CD1c-positive myeloid dendritic cell (primary cell): Measurements from ENCODE around the gene ARMC9.
"Not testable (repeated sequence)": the region's sequence is repeated elsewhere in the genome, so short reads cannot be mapped to it uniquely, and the experiment has no call there.

Experiments
- DNase-seq: peaks from one replicate; pipeline ENCODE4 v3.0.0-alpha.2; 2016; ENCODE audit errors: extremely low spot score

The ARMC9 gene

GRCh38 chr2:231286964-231287363, 88.5 kb downstream of the ARMC9 start:
- DNase-seq: no peak

- no peak for DNase-seq
Measured at GRCh38 chr2:231287696-231288095, 89.3 kb downstream of the ARMC9 start.

GRCh38 chr2:231288590-231288989, 90.2 kb downstream of the ARMC9 start:
- no peak for DNase-seq

- peak; percentile 18 for DNase-seq
Measured at GRCh38 chr2:231290321-231291015, 92.0 kb downstream of the ARMC9 start.

DNA sequence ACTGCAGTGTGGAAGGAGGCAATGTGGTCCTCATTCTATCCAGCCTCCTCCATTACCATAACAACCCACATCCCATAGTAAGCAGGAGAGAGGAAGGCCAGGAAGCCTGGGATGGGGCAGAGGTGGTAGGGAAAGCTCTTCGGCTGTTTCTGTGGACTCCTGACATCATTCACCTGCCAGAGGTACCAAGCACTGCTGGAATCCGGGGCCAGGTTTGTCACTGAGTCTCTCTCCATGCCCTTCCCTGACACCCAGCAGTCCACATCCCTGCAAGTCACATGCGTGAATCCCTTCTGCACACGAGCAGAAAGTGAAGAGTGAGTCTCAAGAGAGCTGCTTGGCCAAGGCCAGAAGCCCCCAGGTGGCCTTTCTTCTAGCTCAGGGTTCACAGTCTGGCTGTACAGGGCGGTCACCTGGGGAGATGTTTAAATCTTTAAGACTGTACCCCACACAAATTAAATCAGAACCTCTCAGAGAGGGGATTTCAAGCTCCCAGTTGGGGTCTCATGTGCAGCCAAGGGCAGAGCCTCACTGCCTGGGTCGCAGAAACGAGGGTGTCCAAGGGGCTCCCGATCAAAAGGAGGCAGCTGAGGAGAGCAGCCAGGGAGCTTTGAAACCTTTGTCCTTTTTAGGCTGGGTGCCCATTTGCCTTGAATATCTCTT, 94.2 kb downstream of the ARMC9 start:
- DNase-seq: no peak

DNA sequence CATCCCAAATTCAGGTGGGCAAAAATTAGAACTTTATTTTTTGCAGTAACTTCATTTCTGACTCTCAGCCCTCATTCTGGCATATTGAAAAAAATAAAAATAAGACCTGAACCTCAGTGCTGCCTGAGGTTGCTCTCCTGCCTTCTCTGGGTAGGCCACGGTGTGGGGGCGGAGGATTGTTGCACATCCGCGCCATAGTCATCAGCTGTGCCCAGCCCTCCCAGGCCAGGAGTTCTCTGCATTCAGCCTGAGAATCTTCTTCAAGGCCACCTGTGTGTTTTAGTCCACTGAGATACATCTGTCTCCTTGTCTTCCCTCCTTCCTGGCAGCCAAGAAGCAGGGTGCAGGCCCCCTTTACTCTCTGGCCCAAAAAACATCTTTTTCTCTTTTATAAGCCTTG, 94.7 kb downstream of the ARMC9 start:
- DNase-seq: no peak

DNA sequence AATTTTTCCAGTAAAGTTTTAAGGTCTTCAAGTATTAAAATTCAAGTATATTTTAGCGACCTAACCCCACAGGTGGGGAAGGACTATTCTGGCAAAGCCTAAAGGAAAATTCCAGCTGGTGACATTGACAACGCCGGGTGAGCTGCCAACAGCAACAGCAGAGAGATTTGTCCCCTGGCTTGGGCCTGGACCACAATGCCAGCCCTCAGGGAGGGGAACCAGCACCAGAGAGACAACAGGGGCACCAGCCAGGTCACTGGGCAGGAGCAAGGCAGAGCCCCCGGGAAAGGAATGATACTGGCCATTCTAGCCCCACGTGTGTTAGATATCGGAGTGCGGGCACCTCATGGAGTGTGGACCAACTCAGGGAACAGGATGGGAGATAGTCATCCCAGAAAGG, 95.7 kb downstream of the ARMC9 start:
- no peak for DNase-seq

- DNase-seq: peak; percentile 32
Measured at GRCh38 chr2:231294571-231295362, 96.3 kb downstream of the ARMC9 start.

DNA sequence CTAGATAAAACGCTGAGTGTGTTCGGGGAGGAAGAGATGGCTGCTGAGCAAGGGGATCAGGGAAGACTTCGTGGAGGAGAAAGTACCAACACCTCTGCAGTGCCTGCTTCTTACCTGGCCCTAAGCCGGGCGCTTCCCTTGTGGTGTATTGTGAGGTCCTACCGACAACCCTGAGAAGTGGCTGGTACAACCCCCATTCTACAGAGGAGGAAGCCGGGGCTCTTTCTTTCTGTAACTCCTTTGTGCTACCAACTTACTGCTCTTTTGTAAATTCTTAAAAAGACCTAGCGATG, 96.9 kb downstream of the ARMC9 start:
- DNase-seq: no peak

- DNase-seq: no peak
Measured at GRCh38 chr2:231296401-231296974, 98.1 kb downstream of the ARMC9 start.

DNA sequence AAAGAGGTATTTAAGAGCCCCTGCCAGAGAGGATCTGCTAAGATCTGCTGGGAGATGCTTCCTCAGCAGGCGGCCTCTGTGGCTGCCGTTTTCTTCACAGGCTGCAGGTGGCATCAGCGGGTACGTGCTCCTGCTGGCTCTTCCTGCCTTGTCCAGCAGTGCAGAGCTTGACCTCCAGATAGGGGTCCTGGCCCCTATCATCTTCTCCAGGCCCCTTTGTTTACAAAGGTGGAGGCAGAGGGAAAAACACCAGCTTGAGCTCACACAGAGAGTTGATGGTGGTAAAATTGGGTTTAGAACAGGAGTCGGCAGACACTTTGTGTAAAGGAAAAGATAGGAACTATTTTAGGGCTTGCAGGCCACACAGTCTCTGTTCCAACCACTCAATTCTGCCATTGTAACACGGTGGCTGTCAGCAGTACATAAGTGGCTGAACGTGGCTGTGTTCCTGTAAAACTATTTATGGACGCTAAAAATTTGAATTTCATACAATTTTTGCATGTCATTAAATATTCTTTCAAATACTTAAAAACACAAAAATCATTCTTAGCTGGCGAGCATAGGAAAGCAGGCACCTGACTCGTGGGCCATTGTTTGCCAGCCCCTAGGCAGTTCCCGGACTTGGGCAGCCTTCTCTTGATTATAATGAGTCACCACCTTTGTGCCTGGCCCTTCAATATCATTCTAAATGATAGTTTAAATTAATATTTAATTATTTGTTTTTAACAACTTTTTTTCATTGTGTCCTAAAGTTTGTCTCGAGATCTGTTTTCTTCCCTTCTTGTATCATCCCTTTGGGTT, 98.9 kb downstream of the ARMC9 start:
- peak; percentile 70 for DNase-seq

DNA sequence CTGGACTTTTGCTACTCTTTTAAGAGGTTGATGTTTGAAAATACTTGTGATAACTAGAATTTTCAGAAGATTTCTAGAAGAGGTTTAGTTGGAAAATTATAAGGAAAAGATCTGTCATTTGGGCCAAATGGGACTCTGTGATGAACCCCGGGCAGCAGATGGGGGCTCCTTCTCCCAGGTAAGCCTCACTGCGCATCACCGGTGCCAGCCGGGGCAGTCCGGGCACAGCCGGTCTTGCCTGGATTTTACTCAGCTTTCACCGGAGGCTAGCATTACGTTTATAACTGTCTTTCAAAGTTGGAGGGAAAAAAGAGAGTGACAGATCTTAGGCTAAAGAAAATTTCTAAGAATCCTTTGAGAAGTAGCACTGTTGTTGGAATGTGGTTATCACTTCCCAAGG, 99.7 kb downstream of the ARMC9 start:
- DNase-seq: no peak

GRCh38 chr2:231299267-231299666, 100.8 kb downstream of the ARMC9 start:
- peak; percentile 87 for DNase-seq

DNA sequence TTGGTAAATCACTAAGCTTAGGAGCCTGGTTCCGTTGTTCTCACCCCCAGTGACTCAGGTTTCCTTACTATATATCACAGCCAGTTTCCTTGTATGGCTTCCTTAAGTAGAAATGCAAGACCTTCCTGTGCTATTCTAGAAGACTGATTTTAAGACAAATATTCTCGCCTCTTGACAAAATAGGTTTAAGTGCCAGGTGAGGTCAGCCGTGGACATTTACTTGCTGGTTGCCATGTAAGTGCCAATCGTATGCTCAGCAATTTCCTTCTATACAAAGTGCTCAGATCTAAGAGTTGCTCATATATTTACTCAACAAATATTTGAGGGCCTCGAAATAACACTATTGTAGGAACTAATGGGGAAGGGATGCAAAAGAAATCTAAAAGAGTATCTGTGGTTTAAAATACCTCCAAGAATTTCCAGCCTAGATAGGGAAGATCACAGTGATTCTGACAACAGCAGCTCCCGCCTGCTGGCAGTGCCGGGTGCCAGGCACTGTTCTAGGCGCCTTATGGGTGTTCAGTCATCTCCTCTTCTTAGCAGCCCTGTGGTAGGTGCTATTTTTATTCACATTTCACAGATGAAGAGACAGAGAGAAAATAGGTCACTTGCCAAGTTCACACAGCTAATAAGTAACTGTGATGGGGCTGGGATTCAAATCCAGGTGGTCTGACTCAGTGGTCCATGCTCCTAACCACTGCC, 101.7 kb downstream of the ARMC9 start:
- peak; percentile 63 for DNase-seq

GRCh38 chr2:231300722-231301076, 102.3 kb downstream of the ARMC9 start:
- peak; percentile 41 for DNase-seq

- DNase-seq: not testable (repeated sequence)
Measured at GRCh38 chr2:231304259-231304658, 105.8 kb downstream of the ARMC9 start.

GRCh38 chr2:231305221-231305620, 106.8 kb downstream of the ARMC9 start:
- no peak for DNase-seq

- DNase-seq: no peak
Measured at GRCh38 chr2:231306791-231307393, 108.5 kb downstream of the ARMC9 start.

DNA sequence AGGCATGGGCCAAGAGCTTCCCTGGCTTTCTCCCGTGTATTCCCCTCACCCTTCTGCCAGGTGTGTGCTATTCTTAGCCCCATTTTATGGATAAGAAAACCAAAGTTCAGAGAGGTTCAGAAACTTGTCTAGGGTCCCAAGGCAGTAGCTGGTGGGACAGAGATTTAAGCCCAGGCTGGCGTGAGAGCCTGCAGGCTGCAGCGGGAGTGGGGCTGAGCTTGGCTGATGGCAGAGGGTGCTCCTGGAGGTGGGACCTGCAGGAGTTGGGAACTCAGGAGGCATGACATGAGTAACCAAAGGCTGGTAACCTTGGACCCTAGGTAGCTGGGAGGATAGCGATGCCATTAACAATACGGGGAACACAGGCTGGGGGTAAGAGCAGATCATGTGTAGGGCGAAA, 109.8 kb downstream of the ARMC9 start:
- DNase-seq: no peak

GRCh38 chr2:231308631-231309428, 110.4 kb downstream of the ARMC9 start:
- DNase-seq: no peak
